HepG2 (cell line): ENCODE measurements around the gene MIA3. TPM values are rescaled to one million over a fixed set of nuclear protein-coding genes. Genes with fewer than 3 reads are reported as not detected.

Experiments used
- ATF2 ChIP-seq: sonication (generic); formaldehyde crosslinking; IDR thresholded peaks from 2 replicates; pipeline ENCODE4 v1.4.0; 2020; ENCODE audit warnings: missing genetic modification reagents
- CCAR2 ChIP-seq: fragments of 200-400 bp; formaldehyde crosslinking; optimal IDR thresholded peaks from 2 replicates; pipeline ENCODE3; 2018; ENCODE audit warnings: low read depth, mild to moderate bottlenecking, low read length, moderate library complexity
- CSRNP2 ChIP-seq: sonication (generic); formaldehyde crosslinking; conservative IDR thresholded peaks from 2 replicates; pipeline ENCODE4 v1.8.0; 2022; ENCODE audit warnings: low read depth, missing genetic modification reagents
- HES4 ChIP-seq: sonication (generic); formaldehyde crosslinking; IDR thresholded peaks from 2 replicates; pipeline ENCODE4 v1.9.0; 2021; ENCODE audit warnings: mild to moderate bottlenecking, missing genetic modification reagents, borderline replicate concordance
- HNRNPH1 ChIP-seq: fragments of 200-400 bp; formaldehyde crosslinking; optimal IDR thresholded peaks from 2 replicates; pipeline ENCODE3; 2017; ENCODE audit warnings: mild to moderate bottlenecking, low read depth, low read length
- KAT7 ChIP-seq: IDR thresholded peaks from 2 replicates; pipeline ENCODE4 v1.6.1; 2018; ENCODE audit warnings: borderline replicate concordance, missing compliant biosample characterization
- MYPOP ChIP-seq: sonication (generic); formaldehyde crosslinking; IDR thresholded peaks from 2 replicates; pipeline ENCODE4 v1.8.1; 2023; ENCODE audit warnings: mild to moderate bottlenecking, moderate library complexity, missing genetic modification reagents
- SIX1 ChIP-seq: sonication (generic); formaldehyde crosslinking; IDR thresholded peaks from 2 replicates; pipeline ENCODE4 v1.4.0; 2020; ENCODE audit warnings: missing genetic modification reagents, borderline replicate concordance
- SIX4 ChIP-seq: sonication (generic); formaldehyde crosslinking; IDR thresholded peaks from 2 replicates; pipeline ENCODE4 v1.4.0; 2020; ENCODE audit warnings: missing genetic modification reagents
- SOX5 ChIP-seq: IDR thresholded peaks from 2 replicates; pipeline ENCODE4 v1.6.1; 2016; ENCODE audit warnings: borderline replicate concordance
- THRA ChIP-seq: sonication (generic); formaldehyde crosslinking; IDR thresholded peaks from 2 replicates; pipeline ENCODE4 v1.4.0; 2020; ENCODE audit warnings: missing genetic modification reagents, borderline replicate concordance
- WIZ ChIP-seq: sonication (generic); formaldehyde crosslinking; IDR thresholded peaks from 2 replicates; pipeline ENCODE4 v1.5.1; 2020; ENCODE audit warnings: mild to moderate bottlenecking, missing genetic modification reagents
- ZBTB25 ChIP-seq: IDR thresholded peaks from 2 replicates; pipeline ENCODE4 v1.6.1; 2018; ENCODE audit warnings: missing genetic modification reagents
- ZBTB3 ChIP-seq: sonication (generic); formaldehyde crosslinking; IDR thresholded peaks from 2 replicates; pipeline ENCODE4 v1.4.0; 2020; ENCODE audit warnings: low read depth, mild to moderate bottlenecking, moderate library complexity, missing genetic modification reagents, borderline replicate concordance
- ZFP90 ChIP-seq: sonication (generic); formaldehyde crosslinking; IDR thresholded peaks from 2 replicates; pipeline ENCODE4 v1.8.0; 2022; ENCODE audit warnings: missing genetic modification reagents, mild to moderate bottlenecking, inconsistent platforms, borderline replicate concordance
- ZNF276 ChIP-seq: sonication (generic); formaldehyde crosslinking; IDR thresholded peaks from 2 replicates; pipeline ENCODE4 v1.4.0; 2020; ENCODE audit warnings: mild to moderate bottlenecking, low read depth, missing genetic modification reagents
- ZNF576 ChIP-seq: sonication (generic); formaldehyde crosslinking; IDR thresholded peaks from 2 replicates; pipeline ENCODE4 v1.4.0; 2020; ENCODE audit warnings: mild to moderate bottlenecking, missing genetic modification reagents
- ZSCAN22 ChIP-seq: sonication (generic); formaldehyde crosslinking; IDR thresholded peaks from 2 replicates; pipeline ENCODE4 v1.4.0; 2020; ENCODE audit warnings: mild to moderate bottlenecking, missing genetic modification reagents
- ZSCAN30 ChIP-seq: sonication (generic); formaldehyde crosslinking; IDR thresholded peaks from 2 replicates; pipeline ENCODE4 v1.5.0; 2020; ENCODE audit warnings: mild to moderate bottlenecking, missing genetic modification reagents
- polyA plus RNA-seq, 8 experiments: library from polyadenylated mRNA; depleted of rRNA in 3 of 8; stranded (reverse) in 7 of 8; unstranded in 1 of 8; fragments of >200 nt; fragmentation: Illumina TruSeq in 4 of 8; extraction: Trizol in 4 of 8; gene quantifications; 2 replicates each; pipeline versions ENCODE4 v1.2.1 to v1.2.3, GENCODE V29; 2011 to 2016; ENCODE audit warnings: low read depth in 4 of 8, missing spikeins in 1 of 8, mixed read lengths in 1 of 8; ENCODE audit not compliant: insufficient read depth in 1 of 8
- total RNA-seq, 5 experiments: library from RNA; depleted of rRNA; stranded (reverse); fragments of >200 nt; fragmentation: Illumina TruSeq; extraction: Trizol; gene quantifications; 2 replicates each; pipeline ENCODE4 v1.2.3, GENCODE V29; 2016; ENCODE audit warnings: low read depth in 1 of 5

Gene MIA3
- total and polyA plus RNA-seq, 2 of the 13 experiments (the other 11 are each of a cell fraction or from before 2014, with no cell fraction given): 45.6 to 48.7 TPM

GRCh38 chr1:222589462-222590302, 28.2 kb upstream of the MIA3 start, which contains the start of gene TAF1A (continued):
- TF ChIP-seq ZSCAN22: no peak
- TF ChIP-seq ZFP90 (CRISPR knock-in tag): no peak
- TF ChIP-seq ZNF276 (CRISPR knock-in tag): no peak
- no peak for TF ChIP-seq ZSCAN30 (CRISPR knock-in tag)
- no peak for TF ChIP-seq HES4 (CRISPR knock-in tag)
- no peak for TF ChIP-seq CCAR2
- no peak for TF ChIP-seq WIZ (CRISPR knock-in tag)
- TF ChIP-seq ZBTB25 (CRISPR knock-in tag): no peak
- peak; percentile 74; the same call in 1 of the 2 replicates for TF ChIP-seq KAT7
- TF ChIP-seq ZNF576 (CRISPR knock-in tag): no peak
- no peak for TF ChIP-seq SIX1
- 0 out of 2 replicates have a peak, but pooled peaks have one; percentile 16 for TF ChIP-seq THRA (CRISPR knock-in tag)
- no peak for TF ChIP-seq SIX4 (CRISPR knock-in tag)
- peak; percentile 41; the same call in 1 of the 2 replicates for TF ChIP-seq ATF2 (CRISPR knock-in tag)
- TF ChIP-seq HNRNPH1: no peak
- TF ChIP-seq CSRNP2 (CRISPR knock-in tag): no peak
- 0 out of 2 replicates have a peak, but pooled peaks have one; percentile 35 for TF ChIP-seq SOX5 (CRISPR knock-in tag)
- no peak for TF ChIP-seq ZBTB3 (CRISPR knock-in tag)
- TF ChIP-seq MYPOP (CRISPR knock-in tag): peak; percentile 47; the same call in 1 of the 2 replicates
